Measurements from ENCODE around the gene NAA10.

The NAA10 gene

DNA sequence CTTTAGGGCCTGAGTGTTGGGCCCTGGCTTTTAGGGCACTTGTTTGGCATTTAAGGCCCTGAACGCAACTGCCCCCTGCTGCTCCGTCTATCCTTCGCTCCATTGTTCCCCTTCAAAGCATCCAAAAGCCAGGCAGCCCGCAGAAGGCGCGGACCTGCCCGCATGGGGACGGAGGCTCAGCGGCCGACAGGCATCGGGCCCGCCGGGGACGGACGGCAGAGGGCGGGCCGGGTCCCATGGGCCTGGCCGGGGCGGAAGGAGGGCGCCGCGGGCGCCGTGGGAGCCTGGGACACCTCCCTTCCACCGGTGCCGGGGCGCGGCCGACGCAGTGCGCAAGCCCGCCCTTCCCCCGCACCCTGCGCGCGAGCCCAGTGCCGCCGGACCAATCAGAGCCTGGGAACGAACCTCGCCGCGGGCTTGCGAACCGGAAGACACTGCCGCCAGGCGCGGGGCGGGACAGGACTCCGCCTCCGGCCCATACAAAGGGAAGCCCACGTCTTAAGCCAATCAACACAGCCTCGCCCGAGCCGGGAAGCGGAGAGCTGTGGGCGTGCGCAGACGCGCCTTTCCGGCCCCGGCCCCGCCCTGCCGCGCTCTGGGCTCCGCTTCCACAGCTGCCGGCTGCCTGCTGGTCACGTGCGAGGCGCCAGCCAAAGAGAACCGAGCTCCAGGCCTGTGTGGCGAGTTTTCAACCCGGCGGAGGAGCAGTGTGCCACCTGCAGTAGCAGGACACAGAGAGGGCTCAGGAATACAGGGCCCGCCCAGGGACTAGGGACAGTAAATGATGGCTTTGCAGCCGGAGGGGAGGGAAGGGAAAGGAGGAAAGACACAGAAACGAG, 6.7 kb downstream of the NAA10 start:
- DNase-seq (ENCODE audit: low spot score) = peak; percentile 89

DNA sequence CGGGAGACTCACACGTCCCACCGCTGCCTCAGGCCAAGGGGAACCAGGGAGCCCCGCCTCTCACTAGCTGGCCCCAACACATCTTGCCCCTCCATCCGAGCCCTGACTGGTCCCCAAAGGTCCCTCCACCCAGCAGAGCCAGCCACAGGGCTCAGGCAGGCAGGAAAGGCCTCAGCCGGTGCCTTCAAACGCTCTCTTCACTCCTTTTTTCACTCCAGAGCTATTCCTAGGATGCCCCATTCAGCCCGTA, 7.2 kb downstream of the NAA10 start:
- DNase-seq (ENCODE audit: low spot score) = no peak

- no peak for DNase-seq (ENCODE audit: low spot score)
Measured at GRCh38 chrX:153926858-153927671, 7.8 kb downstream of the NAA10 start.

DNA sequence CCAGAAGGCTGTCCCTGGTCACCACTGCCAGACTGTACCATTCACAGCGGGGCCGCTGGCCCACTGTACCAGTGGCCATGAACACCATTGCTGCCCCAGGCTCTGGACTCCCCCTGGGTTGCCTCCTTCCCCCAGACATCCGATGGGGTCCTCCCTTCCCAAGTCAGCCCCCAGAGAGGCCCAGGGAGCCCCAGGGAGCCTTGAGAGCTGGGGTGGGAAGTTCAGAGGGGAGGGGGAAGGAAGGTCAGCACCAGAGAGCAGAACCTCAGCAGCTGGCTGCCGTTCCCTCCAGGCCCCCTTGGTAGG, 8.3 kb downstream of the NAA10 start:
- DNase-seq (ENCODE audit: low spot score) = no peak

GRCh38 chrX:153925739-153926551, 8.9 kb downstream of the NAA10 start, which contains the start of gene ARHGAP4:
TSS of gene ARHGAP4 (minus strand) at chrX:153926264. CDS start at chrX:153926202, 62 bp downstream.
- no peak for DNase-seq (ENCODE audit: low spot score)

- no peak for DNase-seq (ENCODE audit: low spot score)
Measured at GRCh38 chrX:153925387-153925738, 9.5 kb downstream of the NAA10 start.

DNA sequence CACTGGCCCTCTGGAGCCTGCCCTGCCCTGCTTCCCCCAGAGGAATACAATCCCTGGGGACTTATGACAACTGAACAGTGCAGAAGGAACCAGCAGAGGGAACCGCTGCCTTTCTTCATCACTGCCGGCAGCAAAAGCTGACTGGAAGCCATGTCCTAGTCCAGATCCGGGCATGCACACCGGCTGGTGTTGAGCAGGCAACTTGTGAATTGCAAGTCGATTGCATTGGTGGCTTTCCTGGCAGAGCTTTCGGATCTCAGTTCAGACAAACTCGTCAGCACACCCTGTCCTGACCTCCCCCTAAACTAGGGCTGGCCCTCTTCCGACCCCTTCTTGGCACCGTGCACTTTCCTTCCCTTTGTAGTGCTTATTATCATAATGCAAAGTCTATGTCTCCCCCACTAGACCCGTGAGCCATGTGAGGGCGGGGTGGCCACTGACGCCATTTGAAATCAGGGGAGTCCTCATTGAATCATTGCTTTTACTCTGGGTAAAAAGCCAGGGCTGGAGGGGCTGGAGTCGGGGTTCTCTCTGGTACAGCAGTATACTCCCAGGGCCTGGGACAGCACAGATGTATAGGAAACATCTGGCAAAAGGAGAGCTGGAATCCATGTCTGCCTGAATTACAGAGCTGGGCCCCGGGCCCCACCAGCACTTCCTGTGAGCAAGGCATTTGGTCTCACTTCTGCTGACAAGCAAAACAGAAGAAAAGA, 10.5 kb downstream of the NAA10 start:
- no peak for DNase-seq (ENCODE audit: low spot score)

- DNase-seq (ENCODE audit: low spot score) = peak; percentile 51
Measured at GRCh38 chrX:153922932-153923857, 11.6 kb downstream of the NAA10 start.

- no peak for DNase-seq (ENCODE audit: low spot score)
Measured at GRCh38 chrX:153921511-153922446, 13.1 kb downstream of the NAA10 start.

DNA sequence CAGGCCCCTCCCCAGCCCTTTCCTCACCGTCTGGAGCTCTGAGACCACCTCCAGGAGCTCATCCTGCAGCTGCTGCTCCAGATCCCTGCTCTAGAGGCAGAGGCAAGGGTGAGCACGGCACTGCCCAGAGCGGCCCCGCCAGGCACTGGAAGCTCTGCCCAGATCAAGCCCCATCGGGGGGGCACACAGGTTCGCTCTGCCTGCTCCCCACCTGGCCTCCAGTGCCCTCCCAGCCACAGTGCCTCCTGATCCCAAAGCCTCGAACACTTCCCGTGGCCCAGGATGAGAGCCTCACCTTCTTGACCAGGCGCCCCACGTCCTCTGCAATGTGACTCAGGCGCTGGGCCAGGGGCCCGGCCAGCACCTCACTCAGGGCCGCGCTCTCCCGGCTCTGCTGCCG, 13.8 kb downstream of the NAA10 start:
- no peak for DNase-seq (ENCODE audit: low spot score)

GRCh38 chrX:153920546-153920945, 14.3 kb downstream of the NAA10 start:
- DNase-seq (ENCODE audit: low spot score) = no peak

GRCh38 chrX:153919281-153919680, 15.6 kb downstream of the NAA10 start:
- no peak for DNase-seq (ENCODE audit: low spot score)

GRCh38 chrX:153917869-153918268, 17.0 kb downstream of the NAA10 start:
- no peak for DNase-seq (ENCODE audit: low spot score)

GRCh38 chrX:153913701-153914100, 21.1 kb downstream of the NAA10 start:
- DNase-seq (ENCODE audit: low spot score) = no peak

GRCh38 chrX:153913211-153913610, 21.6 kb downstream of the NAA10 start:
- no peak for DNase-seq (ENCODE audit: low spot score)

- no peak for DNase-seq (ENCODE audit: low spot score)
Measured at GRCh38 chrX:153911798-153912197, 23.0 kb downstream of the NAA10 start.

- DNase-seq (ENCODE audit: low spot score) = no peak
Measured at GRCh38 chrX:153910446-153910845, 24.4 kb downstream of the NAA10 start.

- DNase-seq (ENCODE audit: low spot score) = no peak
Measured at GRCh38 chrX:153909980-153910360, 24.9 kb downstream of the NAA10 start.

DNA sequence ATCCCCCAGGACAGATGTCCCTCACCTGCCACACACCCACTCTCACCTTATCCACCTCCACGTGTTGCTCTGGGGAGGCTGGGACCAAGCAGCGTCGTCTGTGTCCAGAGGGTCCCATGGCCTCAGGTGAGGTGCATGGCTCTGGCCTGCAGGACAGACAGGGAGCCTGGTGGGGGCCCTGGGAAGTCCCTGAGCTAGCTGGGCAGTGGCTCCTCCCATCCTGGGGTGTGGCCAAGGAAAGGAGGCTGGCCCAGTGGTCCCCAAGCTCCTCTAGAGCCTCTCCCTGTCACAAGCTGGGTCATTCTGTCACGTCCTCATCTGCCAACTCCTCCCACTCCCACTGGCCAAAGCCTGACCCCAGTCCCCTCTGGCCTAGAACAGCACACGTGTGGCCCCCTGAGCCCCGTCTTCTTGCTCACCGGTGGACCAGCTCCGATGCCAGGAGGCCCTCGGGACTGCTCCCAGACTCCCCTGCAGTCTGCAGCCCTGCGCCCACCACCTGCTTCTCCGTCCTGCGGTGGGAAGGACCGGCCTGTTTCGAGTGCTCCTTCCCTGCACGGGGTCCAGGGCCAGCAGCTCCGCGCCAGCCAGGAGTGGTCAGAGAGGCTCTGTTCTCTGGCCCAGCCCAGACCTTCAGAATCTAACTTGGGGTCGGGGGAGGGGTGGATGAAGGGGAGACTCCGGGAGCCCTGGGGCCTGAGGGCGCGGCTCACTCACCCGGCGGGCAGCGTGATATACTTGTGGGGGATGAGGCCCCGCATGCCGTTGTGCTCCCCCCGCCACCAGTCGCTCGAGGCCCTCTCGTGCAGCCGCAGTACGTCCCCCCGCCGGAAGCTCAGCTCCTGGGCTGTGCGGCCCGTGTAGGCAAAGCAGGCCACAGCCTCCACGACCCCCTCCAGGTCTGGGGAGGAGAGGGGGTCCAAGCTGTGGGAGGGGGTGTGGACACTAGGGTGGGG, 25.5 kb downstream of the NAA10 start:
- DNase-seq (ENCODE audit: low spot score) = peak; percentile 48
